Measurements from ENCODE around the gene DFFA.
"Not testable (repeated sequence)": the region's sequence is repeated elsewhere in the genome, so short reads cannot be mapped to it uniquely, and the experiment has no call there.

DFFA gene

DNA sequence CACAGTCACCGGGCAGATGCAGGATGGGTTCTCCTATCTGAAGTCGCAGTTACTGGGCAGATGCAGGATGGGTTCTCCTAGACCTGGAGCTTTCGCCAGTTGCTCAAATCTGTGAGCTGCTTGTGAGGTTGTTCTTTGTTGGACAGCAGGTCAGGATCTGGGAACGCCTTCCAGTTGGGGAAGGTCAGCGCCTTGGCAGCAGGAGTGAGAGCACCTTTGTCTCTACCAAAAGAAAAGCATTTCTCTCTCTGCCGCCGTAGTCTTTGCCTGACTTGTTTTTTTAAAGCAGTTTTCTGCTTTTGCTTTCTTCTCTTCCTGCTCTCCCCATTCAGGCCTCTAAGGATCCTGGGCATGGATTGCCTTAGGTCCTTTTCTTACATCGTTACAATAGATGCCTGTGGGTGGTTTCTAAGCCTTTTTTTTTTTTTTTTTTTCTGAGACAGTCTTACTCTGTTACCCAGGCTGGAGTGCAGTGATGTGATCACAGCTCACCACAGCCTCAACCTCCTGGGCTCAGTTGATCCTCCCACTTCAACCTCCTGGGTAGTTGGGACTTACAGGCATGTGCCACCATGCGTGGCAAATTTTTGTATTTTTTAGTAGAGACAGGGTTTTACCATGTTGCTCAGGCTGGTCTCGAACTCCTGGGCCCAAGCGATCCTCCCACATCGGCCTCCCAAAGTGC lies 18.1 kb upstream of the DFFA start:
- DNase-seq (ENCODE audit: insufficient read length, low spot score) (no peak), FAIRE-seq (no peak)
- TF ChIP-seq POLR2AphosphoS5 (IDR thresholded peaks at IDR 0.05; ENCODE audit: low read depth, low read length) (no peak), POU2F2 (IDR thresholded peaks at IDR 0.05; ENCODE audit: low read depth, low read length) (no peak), TAF1 (IDR thresholded peaks at IDR 0.05; ENCODE audit: low read depth, low read length) (no peak), SPI1 (IDR thresholded peaks at IDR 0.05; ENCODE audit: low read depth, low read length) (no peak), POLR2A (IDR thresholded peaks at IDR 0.05; ENCODE audit: low read depth, low read length) (no peak), PAX5 (IDR thresholded peaks at IDR 0.05; ENCODE audit: insufficient read depth, low read length, severe bottlenecking) (no peak)

GRCh38 chr1:10489291-10490055 lies 17.1 kb upstream of the DFFA start:
- DNase-seq (ENCODE audit: insufficient read length, low spot score) (no peak), FAIRE-seq (peak; percentile 33)
- TF ChIP-seq PAX5 (IDR thresholded peaks at IDR 0.05; ENCODE audit: insufficient read depth, low read length, severe bottlenecking) = no peak
- TF ChIP-seq POLR2A (IDR thresholded peaks at IDR 0.05; ENCODE audit: low read depth, low read length) = no peak
- TF ChIP-seq SPI1 (IDR thresholded peaks at IDR 0.05; ENCODE audit: low read depth, low read length) = no peak
- no peak for TF ChIP-seq TAF1 (IDR thresholded peaks at IDR 0.05; ENCODE audit: low read depth, low read length)
- no peak for TF ChIP-seq POLR2AphosphoS5 (IDR thresholded peaks at IDR 0.05; ENCODE audit: low read depth, low read length)
- TF ChIP-seq POU2F2 (IDR thresholded peaks at IDR 0.05; ENCODE audit: low read depth, low read length) = no peak

- DNase-seq (ENCODE audit: insufficient read length, low spot score) = no peak
- no peak for FAIRE-seq
- TF ChIP-seq POLR2A (IDR thresholded peaks at IDR 0.05; ENCODE audit: low read depth, low read length) = no peak
- TF ChIP-seq TAF1 (IDR thresholded peaks at IDR 0.05; ENCODE audit: low read depth, low read length) = no peak
- TF ChIP-seq PAX5 (IDR thresholded peaks at IDR 0.05; ENCODE audit: insufficient read depth, low read length, severe bottlenecking) = no peak
- no peak for TF ChIP-seq POU2F2 (IDR thresholded peaks at IDR 0.05; ENCODE audit: low read depth, low read length)
- no peak for TF ChIP-seq POLR2AphosphoS5 (IDR thresholded peaks at IDR 0.05; ENCODE audit: low read depth, low read length)
- TF ChIP-seq SPI1 (IDR thresholded peaks at IDR 0.05; ENCODE audit: low read depth, low read length) = no peak
These were observed 12.2 kb upstream of the DFFA start for GRCh38 chr1:10484521-10484920.

- TF ChIP-seq SPI1 (IDR thresholded peaks at IDR 0.05; ENCODE audit: low read depth, low read length) (no peak), PAX5 (IDR thresholded peaks at IDR 0.05; ENCODE audit: insufficient read depth, low read length, severe bottlenecking) (no peak), POU2F2 (IDR thresholded peaks at IDR 0.05; ENCODE audit: low read depth, low read length) (no peak), POLR2A (IDR thresholded peaks at IDR 0.05; ENCODE audit: low read depth, low read length) (no peak), TAF1 (IDR thresholded peaks at IDR 0.05; ENCODE audit: low read depth, low read length) (no peak), POLR2AphosphoS5 (IDR thresholded peaks at IDR 0.05; ENCODE audit: low read depth, low read length) (no peak)
- FAIRE-seq (no peak), DNase-seq (ENCODE audit: insufficient read length, low spot score) (no peak)
These were observed 8.3 kb upstream of the DFFA start for GRCh38 chr1:10480614-10481013.

- FAIRE-seq (no peak), DNase-seq (ENCODE audit: insufficient read length, low spot score) (no peak)
- TF ChIP-seq PAX5 (IDR thresholded peaks at IDR 0.05; ENCODE audit: insufficient read depth, low read length, severe bottlenecking) (no peak), POLR2AphosphoS5 (IDR thresholded peaks at IDR 0.05; ENCODE audit: low read depth, low read length) (no peak), POU2F2 (IDR thresholded peaks at IDR 0.05; ENCODE audit: low read depth, low read length) (no peak), SPI1 (IDR thresholded peaks at IDR 0.05; ENCODE audit: low read depth, low read length) (no peak), TAF1 (IDR thresholded peaks at IDR 0.05; ENCODE audit: low read depth, low read length) (no peak), POLR2A (IDR thresholded peaks at IDR 0.05; ENCODE audit: low read depth, low read length) (no peak)
These were observed 7.0 kb upstream of the DFFA start for GRCh38 chr1:10479296-10479695.

- TF ChIP-seq PAX5 (IDR thresholded peaks at IDR 0.05; ENCODE audit: insufficient read depth, low read length, severe bottlenecking) = no peak
- no peak for TF ChIP-seq POU2F2 (IDR thresholded peaks at IDR 0.05; ENCODE audit: low read depth, low read length)
- TF ChIP-seq POLR2AphosphoS5 (IDR thresholded peaks at IDR 0.05; ENCODE audit: low read depth, low read length) = no peak
- TF ChIP-seq SPI1 (IDR thresholded peaks at IDR 0.05; ENCODE audit: low read depth, low read length) = no peak
- no peak for TF ChIP-seq POLR2A (IDR thresholded peaks at IDR 0.05; ENCODE audit: low read depth, low read length)
- no peak for TF ChIP-seq TAF1 (IDR thresholded peaks at IDR 0.05; ENCODE audit: low read depth, low read length)
- no peak for FAIRE-seq
- no peak for DNase-seq (ENCODE audit: insufficient read length, low spot score)
These were observed 3.2 kb upstream of the DFFA start for GRCh38 chr1:10475510-10475909.

DNA sequence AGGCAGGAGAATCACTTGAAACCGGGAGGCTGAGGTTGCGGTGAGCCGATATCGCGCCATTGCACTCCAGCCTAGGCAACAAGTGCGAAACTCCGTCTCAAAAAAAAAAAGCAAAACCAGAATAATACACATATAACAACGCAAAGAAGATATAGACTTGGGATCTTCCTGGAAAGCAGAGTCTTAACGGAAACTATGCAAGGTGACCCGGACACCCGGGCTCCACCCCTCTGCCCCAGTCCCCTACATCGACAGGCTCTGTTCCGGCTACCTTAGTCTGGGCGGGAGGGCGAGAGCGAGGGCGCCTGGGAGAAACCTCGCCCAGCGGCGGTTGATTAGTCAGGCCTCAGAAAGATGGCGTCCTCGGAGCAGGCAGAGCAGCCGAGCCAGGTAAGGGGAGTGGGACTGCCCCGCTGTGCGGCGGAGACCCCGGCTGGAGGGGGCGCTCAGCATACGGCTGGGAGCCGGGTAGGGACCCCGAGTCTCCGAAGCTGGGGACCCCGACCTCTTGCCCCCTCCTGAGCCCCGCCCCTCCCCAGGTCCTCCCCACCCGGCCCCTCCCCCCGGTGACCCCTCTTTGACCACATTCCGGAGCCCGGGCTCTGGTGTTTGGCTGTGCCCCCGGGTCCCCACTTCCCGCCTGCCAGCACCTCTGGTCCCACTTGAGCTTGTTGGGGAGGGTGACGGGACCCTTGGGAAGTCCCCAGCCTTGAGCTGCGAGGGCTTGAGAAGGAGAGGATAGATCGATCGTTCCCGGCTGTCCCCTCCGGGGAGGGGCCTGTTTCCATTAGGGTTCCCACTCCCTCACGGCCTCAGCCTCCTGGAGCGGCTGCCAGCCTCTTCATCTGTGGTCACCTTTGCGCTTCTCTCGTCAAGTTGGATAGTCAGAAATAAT lies 2.5 kb upstream of the DFFA start, which contains the start of gene PEX14:
PEX14 (plus strand) TSS at position 338 of the 895 bp plus-strand sequence; CDS start at position 355, 17 bp downstream.
- DNase-seq (ENCODE audit: insufficient read length, low spot score) = peak; percentile 89
- FAIRE-seq = peak; percentile 83
- TF ChIP-seq PAX5 (IDR thresholded peaks at IDR 0.05; ENCODE audit: insufficient read depth, low read length, severe bottlenecking) (no peak), POLR2AphosphoS5 (IDR thresholded peaks at IDR 0.05; ENCODE audit: low read depth, low read length) (peak; percentile 71), SPI1 (IDR thresholded peaks at IDR 0.05; ENCODE audit: low read depth, low read length) (no peak), TAF1 (IDR thresholded peaks at IDR 0.05; ENCODE audit: low read depth, low read length) (peak; percentile 87), POU2F2 (IDR thresholded peaks at IDR 0.05; ENCODE audit: low read depth, low read length) (peak; percentile 51; the same call in 1 of the 2 replicates), POLR2A (IDR thresholded peaks at IDR 0.05; ENCODE audit: low read depth, low read length) (peak; percentile 67)

DNA sequence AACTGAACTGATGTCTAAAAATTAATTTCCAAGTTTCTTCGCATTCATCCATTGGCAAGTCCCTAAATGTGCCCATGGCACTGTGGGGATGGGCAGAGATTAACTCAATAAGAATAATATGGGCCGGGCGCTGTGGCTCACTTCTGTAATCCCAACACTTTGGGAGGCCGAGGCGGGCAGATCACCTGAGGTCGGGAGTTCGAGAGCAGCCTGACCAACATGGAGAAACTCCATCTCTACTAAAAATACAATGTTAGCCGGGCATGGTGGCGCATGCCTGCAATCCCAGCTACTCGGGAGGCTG lies 1.9 kb upstream of the DFFA start:
- FAIRE-seq = not testable (repeated sequence)

More for the DNA sequence above, 1.9 kb upstream of the DFFA start:
- DNase-seq (ENCODE audit: insufficient read length, low spot score) = not testable (repeated sequence)

All from GM12891 (cell line).